CD4-positive, alpha-beta memory T cell (primary cell): ENCODE results near the gene BEAN1. TPM values are rescaled to one million over a fixed set of nuclear protein-coding genes. Genes with fewer than 3 reads are reported as not detected.

Experiments
- CTCF ChIA-PET: fragments of 350-600 bp; sonication (Branson Sonifier 250); formaldehyde crosslinking; loops from one replicate; lab custom pipeline; 2021; ENCODE audit warnings: inconsistent platforms; ENCODE audit not compliant: partially characterized antibody; lab: Charles Lee
- POLR2A ChIA-PET: fragments of 350-600 bp; sonication (Branson Sonifier 250); formaldehyde crosslinking; loops from one replicate; lab custom pipeline; 2021; ENCODE audit not compliant: partially characterized antibody; lab: Charles Lee
- DNase-seq, 5 donors: peaks; one replicate each; pipeline versions ENCODE4 v3.0.0 to v3.0.0-alpha.2; 2020 to 2022; ENCODE audit warnings: mixed read lengths in 1 of 5
- H3K27ac ChIP-seq: one replicate; pipeline ENCODE4 v1.7.0; 2013; ENCODE audit warnings: low read depth, low read length
- H3K27me3 ChIP-seq: 2 replicates; pipeline ENCODE4 v1.7.0; 2013; ENCODE audit warnings: mild to moderate bottlenecking, low read length, moderate library complexity; ENCODE audit not compliant: insufficient read depth
- H3K36me3 ChIP-seq: 2 replicates; pipeline ENCODE4 v1.7.0; 2013; ENCODE audit warnings: mild to moderate bottlenecking, low read length, moderate library complexity; ENCODE audit not compliant: insufficient read depth
- H3K4me1 ChIP-seq: 2 replicates; pipeline ENCODE4 v1.7.0; 2013; ENCODE audit warnings: mild to moderate bottlenecking, low read length, moderate library complexity; ENCODE audit not compliant: insufficient read depth
- H3K4me3 ChIP-seq, 2 donors: one replicate each; pipeline ENCODE4 v1.7.0; 2013; ENCODE audit warnings: low read length in 2 of 2, mild to moderate bottlenecking in 1 of 2
- H3K9me3 ChIP-seq, 2 donors: one replicate each; pipeline ENCODE4 v1.7.0; 2013; ENCODE audit warnings: low read length in 2 of 2, control low read depth in 1 of 2; ENCODE audit not compliant: control insufficient read depth in 1 of 2
- H3K27ac Mint-ChIP-seq, 7 donors: one replicate each; pipeline ENCODE4 v1.8.0; 2020 to 2021; ENCODE audit warnings: mixed read lengths in 7 of 7, mild to moderate bottlenecking in 6 of 7, inconsistent platforms in 3 of 7, moderate library complexity in 3 of 7
- H3K27me3 Mint-ChIP-seq, 2 donors: one replicate each; pipeline ENCODE4 v1.8.0; 2020 to 2021; ENCODE audit warnings: mixed read lengths in 2 of 2
- H3K36me3 Mint-ChIP-seq, 2 donors: one replicate each; pipeline ENCODE4 v1.8.0; 2020 to 2021; ENCODE audit warnings: mixed read lengths in 2 of 2, inconsistent platforms in 1 of 2, mild to moderate bottlenecking in 1 of 2
- H3K4me1 Mint-ChIP-seq, 4 donors: one replicate each; pipeline ENCODE4 v1.8.0; 2020 to 2021; ENCODE audit warnings: mixed read lengths in 4 of 4, mild to moderate bottlenecking in 1 of 4
- H3K4me3 Mint-ChIP-seq, 8 donors: one replicate each; pipeline ENCODE4 v1.8.0; 2020 to 2021; ENCODE audit warnings: mixed read lengths in 8 of 8, mild to moderate bottlenecking in 7 of 8, moderate library complexity in 6 of 8, inconsistent platforms in 3 of 8
- H3K9me3 Mint-ChIP-seq, 8 donors: one replicate each; pipeline ENCODE4 v1.8.0; 2020 to 2021; ENCODE audit warnings: mixed read lengths in 8 of 8, mild to moderate bottlenecking in 5 of 8, inconsistent platforms in 3 of 8, moderate library complexity in 1 of 8
- intact Hi-C: fragments of 100-400 bp; cut with micrococcal nuclease; formaldehyde crosslinking; loops from one replicate; pipeline ENCODE4 v1.15.1; 2023
- polyA plus RNA-seq, 2 donors: library from polyadenylated mRNA; unstranded; fragments of 300-500 nt; fragmentation: Illumina TruSeq; gene quantifications; one replicate each; pipeline ENCODE4 v1.2.3, GENCODE V29; 2021
- total RNA-seq, 2 experiments: library from RNA; stranded (reverse); gene quantifications; one replicate each; pipeline ENCODE4 v1.2.3, GENCODE V29; 2021

Gene BEAN1
- total and polyA plus RNA-seq, 4 experiments from 2014 or later, result 0.23 TPM; not detected in 3

DNA sequence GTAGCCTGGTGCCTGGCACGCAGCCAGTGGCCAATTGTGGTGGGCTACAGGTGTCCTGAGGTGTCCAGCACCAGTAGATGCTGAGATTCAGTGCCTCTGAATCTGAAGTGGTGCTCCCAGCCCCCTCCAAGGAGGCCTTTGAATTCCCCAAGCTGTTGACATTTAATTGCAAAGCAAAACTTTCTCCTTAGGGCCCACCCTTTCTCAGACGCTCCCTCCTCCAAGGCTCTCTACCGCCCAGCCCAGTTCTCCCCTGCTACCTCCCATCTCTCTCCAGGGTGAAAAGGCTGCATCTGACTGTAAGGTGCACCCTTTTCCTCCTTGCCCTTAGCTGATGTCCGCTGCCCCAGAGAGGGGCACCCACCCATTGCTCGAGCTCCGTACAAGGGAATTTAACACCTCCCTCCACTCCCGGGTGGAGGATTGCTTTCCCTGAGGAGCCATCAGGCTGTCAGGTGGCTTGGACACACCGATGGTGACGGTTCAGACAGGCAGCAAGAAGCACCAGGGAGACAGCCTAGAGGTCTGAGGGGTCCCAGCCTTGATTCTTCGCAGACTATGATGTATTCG lies 1.7 kb downstream of the BEAN1 start:
- peaks cover 26% of the 10 kb centered on the region for H3K27me3 ChIP-seq
- intact Hi-C loops, result no loop called here
- ChIA-PET CTCF (no interaction called here), POLR2A (no interaction called here)
- peaks cover 11% of the 10 kb centered on the region for H3K4me1 ChIP-seq
- DNase-seq, result no peak
- Mint-ChIP-seq H3K27ac (no peak overlapping the region), H3K4me3 (peak overlapping the region in 7 of 8 donors; percentile 9 to 74 (median 57)), H3K36me3 (no peaks in the 10 kb centered on the region), H3K4me1 (peaks cover 2 to 10% (median 5%) of the 10 kb centered on the region in 4 donors), H3K27me3 (peaks cover 43 to 47% of the 10 kb centered on the region in 2 donors), H3K9me3 (peaks cover 0 to 3% (median 0%) of the 10 kb centered on the region in 8 donors)
- H3K9me3 ChIP-seq, result no peaks in the 10 kb centered on the region
- no peaks in the 10 kb centered on the region for H3K36me3 ChIP-seq
- no peak overlapping the region for H3K4me3 ChIP-seq
- no peak overlapping the region for H3K27ac ChIP-seq

DNA sequence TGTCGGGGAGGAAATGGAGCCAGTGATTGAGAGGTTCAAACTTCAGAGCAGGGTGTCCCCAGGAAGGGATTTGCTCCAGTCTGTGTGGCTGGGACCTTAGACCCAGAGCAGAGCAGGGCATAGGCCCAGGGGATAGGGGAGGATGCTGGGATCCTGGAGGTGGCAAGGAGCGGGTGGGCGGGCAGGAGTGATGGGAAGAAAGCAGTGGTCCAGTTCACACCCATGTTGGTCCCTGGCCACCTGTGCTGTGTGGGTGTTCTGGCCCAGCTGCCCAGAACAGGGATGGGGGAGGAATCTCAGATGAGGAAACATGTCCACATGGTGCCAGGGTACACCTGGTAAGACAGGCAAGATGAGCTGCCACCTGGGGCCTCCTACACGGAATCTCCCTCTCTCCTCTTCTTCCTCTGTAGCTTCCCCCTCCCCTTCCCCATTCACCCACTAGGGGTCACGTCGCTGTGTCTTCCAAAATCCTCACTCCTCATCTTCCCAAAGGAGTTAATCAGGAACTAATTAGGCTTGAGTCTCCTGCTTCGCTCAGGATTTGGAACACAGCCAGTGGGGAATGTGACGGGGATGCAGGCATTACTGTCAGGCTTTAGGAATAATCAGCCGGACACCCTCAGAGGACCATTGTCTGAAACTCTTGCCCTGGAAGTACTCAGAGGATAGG lies 2.3 kb downstream of the BEAN1 start:
- Mint-ChIP-seq H3K27me3 (peaks cover 43% of the 10 kb centered on the region in 2 donors), H3K9me3 (peaks cover 0 to 2% (median 0%) of the 10 kb centered on the region in 8 donors), H3K36me3 (no peaks in the 10 kb centered on the region), H3K27ac (no peak overlapping the region), H3K4me3 (peak overlapping the region in 1 of 8 donors; percentile 31), H3K4me1 (peaks cover 2 to 10% (median 5%) of the 10 kb centered on the region in 4 donors)
- intact Hi-C loops, result no loop called here
- no peak for DNase-seq
- Histone ChIP-seq H3K36me3 (no peaks in the 10 kb centered on the region), H3K9me3 (no peaks in the 10 kb centered on the region), H3K27ac (no peak overlapping the region), H3K4me3 (no peak overlapping the region), H3K4me1 (peaks cover 11% of the 10 kb centered on the region), H3K27me3 (peaks cover 26% of the 10 kb centered on the region)
- ChIA-PET POLR2A (no interaction called here), CTCF (no interaction called here)

DNA sequence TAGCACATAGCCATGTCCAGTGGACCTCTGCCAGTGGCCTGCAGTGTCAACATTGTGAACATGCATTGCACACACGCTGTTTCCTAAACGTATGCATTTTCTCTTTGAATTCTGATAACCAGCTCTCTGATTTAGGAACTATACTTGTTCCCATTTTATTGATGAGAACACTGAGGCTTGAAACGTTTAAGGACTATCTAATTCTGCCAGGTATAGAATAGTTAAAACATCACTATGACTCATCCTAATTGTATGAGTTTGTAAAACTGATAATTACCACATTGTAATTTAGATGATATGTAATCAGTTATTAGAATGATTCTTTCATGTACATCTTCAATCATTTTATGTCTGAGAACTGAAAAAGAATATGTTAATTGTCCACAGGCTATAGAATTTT lies 3.1 kb downstream of the BEAN1 start:
- peaks cover 0 to 2% (median 0%) of the 10 kb centered on the region in 8 donors for H3K9me3 Mint-ChIP-seq
- H3K27me3 Mint-ChIP-seq, result peaks cover 36 to 42% of the 10 kb centered on the region in 2 donors
- ChIA-PET POLR2A (no interaction called here), CTCF (no interaction called here)
- Histone ChIP-seq H3K27me3 (peaks cover 26% of the 10 kb centered on the region), H3K27ac (no peak overlapping the region), H3K4me3 (no peak overlapping the region), H3K36me3 (no peaks in the 10 kb centered on the region), H3K4me1 (peaks cover 11% of the 10 kb centered on the region), H3K9me3 (no peaks in the 10 kb centered on the region)
- H3K4me1 Mint-ChIP-seq, result peaks cover 2 to 10% (median 5%) of the 10 kb centered on the region in 4 donors
- intact Hi-C loops, result no loop called here
- no peak overlapping the region for H3K4me3 Mint-ChIP-seq
- H3K36me3 Mint-ChIP-seq, result no peaks in the 10 kb centered on the region
- no peak overlapping the region for H3K27ac Mint-ChIP-seq
- DNase-seq, result no peak

DNA sequence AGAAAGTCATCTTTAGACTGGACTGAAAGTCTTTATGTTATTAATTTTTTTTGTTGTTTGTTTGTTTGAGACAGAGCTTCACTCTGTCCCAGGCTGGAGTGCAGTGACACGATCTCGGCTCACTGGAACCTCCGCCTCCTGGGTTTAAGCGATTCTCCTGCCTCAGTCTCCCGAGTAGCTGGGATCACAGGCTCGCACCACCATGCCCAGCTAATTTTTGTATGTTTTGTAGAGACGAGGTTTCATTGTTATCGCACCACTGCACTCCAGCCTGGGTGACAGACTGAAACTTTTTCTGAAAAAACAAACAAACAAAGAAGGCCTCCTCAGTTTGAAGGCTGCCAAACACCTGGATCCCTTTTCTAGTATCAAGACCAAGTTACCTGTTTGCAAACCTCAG lies 4.7 kb downstream of the BEAN1 start:
- no peak overlapping the region for H3K27ac ChIP-seq
- no peak overlapping the region for H3K27ac Mint-ChIP-seq
- no peaks in the 10 kb centered on the region for H3K9me3 ChIP-seq
- ChIA-PET POLR2A (no interaction called here), CTCF (no interaction called here)
- peaks cover 29 to 35% of the 10 kb centered on the region in 2 donors for H3K27me3 Mint-ChIP-seq
- no peak overlapping the region for H3K4me3 ChIP-seq
- intact Hi-C loops, result no loop called here
- no peak overlapping the region for H3K4me3 Mint-ChIP-seq
- peaks cover 0 to 8% (median 3%) of the 10 kb centered on the region in 4 donors for H3K4me1 Mint-ChIP-seq
- no peaks in the 10 kb centered on the region for H3K36me3 Mint-ChIP-seq
- H3K4me1 ChIP-seq, result peaks cover 11% of the 10 kb centered on the region
- H3K36me3 ChIP-seq, result no peaks in the 10 kb centered on the region
- H3K27me3 ChIP-seq, result peaks cover 17% of the 10 kb centered on the region
- DNase-seq, result no peak
- H3K9me3 Mint-ChIP-seq, result no peaks in the 10 kb centered on the region

DNA sequence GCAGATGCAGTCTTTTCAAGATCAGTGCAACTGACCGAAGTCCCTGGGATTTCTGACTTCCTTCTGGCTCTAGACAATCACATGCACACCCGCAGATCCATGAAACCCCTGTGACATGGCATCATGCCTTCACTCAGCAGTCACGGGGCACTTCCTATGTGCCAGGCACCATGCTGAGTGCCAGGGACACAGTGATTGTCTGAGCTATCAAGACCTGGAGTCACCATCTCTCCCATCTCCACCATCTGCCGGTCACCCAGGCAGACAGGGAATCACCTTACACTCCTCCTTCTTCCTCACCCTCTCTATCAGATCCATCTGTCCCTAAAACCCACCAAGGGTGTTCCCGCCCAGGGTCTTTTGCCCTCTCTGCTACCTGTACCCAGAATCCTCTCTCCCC lies 5.3 kb downstream of the BEAN1 start:
- H3K36me3 ChIP-seq, result no peaks in the 10 kb centered on the region
- no peaks in the 10 kb centered on the region for H3K9me3 Mint-ChIP-seq
- no peak overlapping the region for H3K4me3 Mint-ChIP-seq
- POLR2A ChIA-PET, result no interaction called here
- peaks cover 17% of the 10 kb centered on the region for H3K27me3 ChIP-seq
- CTCF ChIA-PET, result no interaction called here
- peak overlapping the region in 1 of 7 donors; percentile 19 for H3K27ac Mint-ChIP-seq
- H3K27ac ChIP-seq, result no peak overlapping the region
- H3K4me3 ChIP-seq, result no peak overlapping the region
- peaks cover 0 to 8% (median 3%) of the 10 kb centered on the region in 4 donors for H3K4me1 Mint-ChIP-seq
- H3K36me3 Mint-ChIP-seq, result no peaks in the 10 kb centered on the region
- H3K9me3 ChIP-seq, result no peaks in the 10 kb centered on the region
- intact Hi-C loops, result no loop called here
- peaks cover 11% of the 10 kb centered on the region for H3K4me1 ChIP-seq
- DNase-seq, result no peak
- peaks cover 29 to 37% of the 10 kb centered on the region in 2 donors for H3K27me3 Mint-ChIP-seq

DNA sequence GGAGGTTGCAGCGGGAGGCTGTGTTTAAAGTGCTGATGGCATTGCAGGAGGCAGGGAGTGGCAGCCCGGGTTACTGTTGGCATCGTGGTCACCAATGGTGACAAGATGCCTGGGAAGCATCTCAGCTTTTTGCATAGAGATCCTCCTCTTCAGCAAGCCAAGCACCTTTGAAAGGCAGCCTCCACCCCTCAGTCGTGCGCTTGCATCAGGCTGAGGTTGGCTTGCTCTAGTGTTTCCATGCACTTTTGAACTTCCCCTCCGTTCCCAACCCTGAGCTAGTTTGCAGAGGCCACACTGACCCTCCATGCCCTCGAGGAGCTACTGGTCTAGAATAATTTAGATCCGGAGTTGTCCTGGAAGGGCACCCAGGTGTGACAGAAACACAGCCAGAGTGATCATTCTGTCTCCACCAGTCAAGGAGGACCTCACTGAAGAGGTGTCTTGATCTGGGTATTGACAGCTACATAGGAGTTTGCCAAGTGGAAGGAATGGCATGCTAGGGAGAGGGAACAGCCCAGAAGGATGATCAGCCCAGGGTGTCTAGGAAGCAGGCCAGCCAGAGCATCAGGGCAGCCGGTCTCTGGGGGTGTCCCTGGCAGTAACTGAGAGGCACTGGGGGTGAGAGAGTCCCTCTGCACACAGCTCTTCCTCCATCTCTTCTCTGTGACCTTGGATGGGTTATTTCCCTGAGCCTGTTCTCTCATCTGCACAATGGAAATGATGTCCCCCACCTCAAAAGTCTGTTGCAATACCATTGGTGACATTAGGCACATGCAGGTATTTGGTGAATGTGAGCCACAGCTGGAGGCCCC lies 7.7 kb downstream of the BEAN1 start:
- no peak for DNase-seq
- no peaks in the 10 kb centered on the region for H3K9me3 ChIP-seq
- POLR2A ChIA-PET, result no interaction called here
- no peaks in the 10 kb centered on the region for H3K4me1 ChIP-seq
- Mint-ChIP-seq H3K4me1 (no peaks in the 10 kb centered on the region), H3K27me3 (peaks cover 15 to 30% of the 10 kb centered on the region in 2 donors), H3K9me3 (no peaks in the 10 kb centered on the region), H3K27ac (no peak overlapping the region), H3K36me3 (no peaks in the 10 kb centered on the region), H3K4me3 (no peak overlapping the region)
- no peak overlapping the region for H3K27ac ChIP-seq
- H3K27me3 ChIP-seq, result peaks cover 5% of the 10 kb centered on the region
- no peaks in the 10 kb centered on the region for H3K36me3 ChIP-seq
- intact Hi-C loops, result no loop called here
- CTCF ChIA-PET, result no interaction called here
- no peak overlapping the region for H3K4me3 ChIP-seq

DNA sequence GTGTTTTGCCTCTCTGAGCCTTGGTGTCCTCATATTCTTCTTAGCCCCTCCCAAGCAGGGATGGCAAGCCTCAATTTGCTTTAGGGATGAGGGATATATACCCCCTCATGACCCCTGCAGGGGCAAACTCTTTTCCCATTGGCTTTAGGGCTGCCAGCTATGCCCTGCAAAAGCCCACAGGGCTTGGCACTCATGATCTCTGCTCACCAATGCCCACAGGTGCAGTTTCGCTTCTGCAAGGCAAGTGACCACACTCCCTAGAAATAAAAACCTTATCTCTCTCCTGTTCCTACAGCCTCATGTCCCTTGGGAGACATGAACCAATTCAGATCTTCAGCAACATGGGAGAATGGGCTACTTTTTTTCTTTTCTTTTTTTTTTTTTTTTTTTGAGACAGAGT lies 8.8 kb downstream of the BEAN1 start:
- H3K9me3 Mint-ChIP-seq, result no peaks in the 10 kb centered on the region
- no peaks in the 10 kb centered on the region for H3K36me3 Mint-ChIP-seq
- ChIA-PET CTCF (no interaction called here), POLR2A (no interaction called here)
- H3K4me1 ChIP-seq, result no peaks in the 10 kb centered on the region
- no peak overlapping the region for H3K4me3 ChIP-seq
- DNase-seq, result no peak
- H3K36me3 ChIP-seq, result no peaks in the 10 kb centered on the region
- no peak overlapping the region for H3K27ac Mint-ChIP-seq
- H3K9me3 ChIP-seq, result no peaks in the 10 kb centered on the region
- H3K27me3 ChIP-seq, result peaks cover 5% of the 10 kb centered on the region
- peaks cover 14 to 30% of the 10 kb centered on the region in 2 donors for H3K27me3 Mint-ChIP-seq
- intact Hi-C loops, result no loop called here
- H3K27ac ChIP-seq, result no peak overlapping the region
- no peak overlapping the region for H3K4me3 Mint-ChIP-seq
- H3K4me1 Mint-ChIP-seq, result no peaks in the 10 kb centered on the region
